Breast epithelium (tissue), 3 donors: ENCODE data around the gene GSTP1.
A peak's percentile ranks its signal among the peaks of the same experiment; 100 is the strongest.

Source experiments
- POLR2A ChIP-seq: fragments of 450-650 bp; IDR thresholded peaks from one replicate; pipeline ENCODE4 v1.6.1; 2016; ENCODE audit warnings: antibody characterized with exemption, mild to moderate bottlenecking, moderate library complexity
- POLR2AphosphoS5 ChIP-seq, 3 donors: sonication (generic); formaldehyde crosslinking; IDR thresholded peaks; one replicate each; pipeline ENCODE4 v1.6.1; 2017; ENCODE audit warnings: antibody characterized with exemption in 3 of 3
- TF ChIP-seq, protein P1 (sequence below), 3 donors: fragments of 450-650 bp; IDR thresholded peaks; one replicate each; pipeline ENCODE4 v1.5.1; 2016 to 2017; ENCODE audit warnings: antibody characterized with exemption in 3 of 3, mild to moderate bottlenecking in 3 of 3, moderate library complexity in 3 of 3

DNA sequence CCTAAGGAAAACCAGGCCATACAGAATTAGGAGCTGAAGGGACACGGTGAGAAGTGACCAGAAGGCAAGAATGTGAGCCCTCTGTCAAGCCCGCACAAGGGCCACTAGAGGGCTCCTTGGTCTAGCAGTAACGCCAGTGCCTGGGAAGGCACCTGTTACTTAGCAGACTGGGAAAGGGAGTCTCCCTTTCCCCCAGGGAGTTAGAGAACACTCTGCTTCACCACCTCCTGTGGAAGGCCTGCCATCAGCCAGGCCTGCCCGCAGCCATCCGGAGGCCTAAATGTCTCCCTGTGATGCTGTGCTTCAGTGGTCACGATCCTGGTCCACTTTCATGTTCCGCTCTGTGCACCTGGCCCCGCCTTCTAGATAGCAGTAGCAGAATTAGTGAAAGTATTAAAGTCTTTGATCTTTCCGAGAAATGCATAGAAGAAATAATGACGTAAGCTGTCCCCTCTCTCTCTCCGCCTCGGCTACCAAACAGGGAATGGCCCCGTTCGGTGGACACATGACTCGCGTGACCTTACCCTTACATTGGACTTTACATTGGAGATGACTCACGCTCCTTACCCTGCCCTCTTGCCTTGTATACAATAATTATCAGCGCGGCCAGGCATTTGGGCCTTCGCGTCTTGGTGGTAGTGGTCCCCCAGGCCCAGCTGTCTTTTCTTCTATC lies 10.7 kb upstream of the GSTP1 start:
- TF ChIP-seq, protein P1, sequence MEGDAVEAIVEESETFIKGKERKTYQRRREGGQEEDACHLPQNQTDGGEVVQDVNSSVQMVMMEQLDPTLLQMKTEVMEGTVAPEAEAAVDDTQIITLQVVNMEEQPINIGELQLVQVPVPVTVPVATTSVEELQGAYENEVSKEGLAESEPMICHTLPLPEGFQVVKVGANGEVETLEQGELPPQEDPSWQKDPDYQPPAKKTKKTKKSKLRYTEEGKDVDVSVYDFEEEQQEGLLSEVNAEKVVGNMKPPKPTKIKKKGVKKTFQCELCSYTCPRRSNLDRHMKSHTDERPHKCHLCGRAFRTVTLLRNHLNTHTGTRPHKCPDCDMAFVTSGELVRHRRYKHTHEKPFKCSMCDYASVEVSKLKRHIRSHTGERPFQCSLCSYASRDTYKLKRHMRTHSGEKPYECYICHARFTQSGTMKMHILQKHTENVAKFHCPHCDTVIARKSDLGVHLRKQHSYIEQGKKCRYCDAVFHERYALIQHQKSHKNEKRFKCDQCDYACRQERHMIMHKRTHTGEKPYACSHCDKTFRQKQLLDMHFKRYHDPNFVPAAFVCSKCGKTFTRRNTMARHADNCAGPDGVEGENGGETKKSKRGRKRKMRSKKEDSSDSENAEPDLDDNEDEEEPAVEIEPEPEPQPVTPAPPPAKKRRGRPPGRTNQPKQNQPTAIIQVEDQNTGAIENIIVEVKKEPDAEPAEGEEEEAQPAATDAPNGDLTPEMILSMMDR (IDR thresholded peaks at IDR 0.05) = peak; percentile 41 to 73 (median 52)
- TF ChIP-seq POLR2A = no peak
- TF ChIP-seq POLR2AphosphoS5 (IDR thresholded peaks at IDR 0.05) = no peak
